Measurements from ENCODE around the gene RFX3. TPM values are rescaled to one million over a fixed set of nuclear protein-coding genes. Genes with fewer than 3 reads are reported as not detected.

The RFX3 gene
- total and polyA plus RNA-seq, 12 donors: 1.4 to 14.2 (median 5.5) TPM

- no peak overlapping the region for H3K27ac ChIP-seq
- TF ChIP-seq POLR2A (IDR thresholded peaks at IDR 0.05): no peak
- TF ChIP-seq, protein P1, sequence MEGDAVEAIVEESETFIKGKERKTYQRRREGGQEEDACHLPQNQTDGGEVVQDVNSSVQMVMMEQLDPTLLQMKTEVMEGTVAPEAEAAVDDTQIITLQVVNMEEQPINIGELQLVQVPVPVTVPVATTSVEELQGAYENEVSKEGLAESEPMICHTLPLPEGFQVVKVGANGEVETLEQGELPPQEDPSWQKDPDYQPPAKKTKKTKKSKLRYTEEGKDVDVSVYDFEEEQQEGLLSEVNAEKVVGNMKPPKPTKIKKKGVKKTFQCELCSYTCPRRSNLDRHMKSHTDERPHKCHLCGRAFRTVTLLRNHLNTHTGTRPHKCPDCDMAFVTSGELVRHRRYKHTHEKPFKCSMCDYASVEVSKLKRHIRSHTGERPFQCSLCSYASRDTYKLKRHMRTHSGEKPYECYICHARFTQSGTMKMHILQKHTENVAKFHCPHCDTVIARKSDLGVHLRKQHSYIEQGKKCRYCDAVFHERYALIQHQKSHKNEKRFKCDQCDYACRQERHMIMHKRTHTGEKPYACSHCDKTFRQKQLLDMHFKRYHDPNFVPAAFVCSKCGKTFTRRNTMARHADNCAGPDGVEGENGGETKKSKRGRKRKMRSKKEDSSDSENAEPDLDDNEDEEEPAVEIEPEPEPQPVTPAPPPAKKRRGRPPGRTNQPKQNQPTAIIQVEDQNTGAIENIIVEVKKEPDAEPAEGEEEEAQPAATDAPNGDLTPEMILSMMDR (IDR thresholded peaks at IDR 0.05): no peak
- no peak overlapping the region for H3K4me3 ChIP-seq
- peaks cover 0 to 7% of the 10 kb centered on the region in 2 donors for H3K36me3 ChIP-seq (replicated peaks in 1 of 2)
- no peak for DNase-seq
- H3K27me3 ChIP-seq: no peaks in the 10 kb centered on the region
- H3K9me3 ChIP-seq (replicated peaks in 1 of 3): no peaks in the 10 kb centered on the region
- H3K4me1 ChIP-seq (replicated peaks in 1 of 2): no peaks in the 10 kb centered on the region
- 89 to 94% (median 91%) methylated on average over 3 of the region's 3 CpGs for WGBS, 4 donors
- intact Hi-C loops (cut with DNase I): no loop called here
These were observed 269.1 kb downstream of the RFX3 start for GRCh38 chr9:3256571-3257330.

DNA sequence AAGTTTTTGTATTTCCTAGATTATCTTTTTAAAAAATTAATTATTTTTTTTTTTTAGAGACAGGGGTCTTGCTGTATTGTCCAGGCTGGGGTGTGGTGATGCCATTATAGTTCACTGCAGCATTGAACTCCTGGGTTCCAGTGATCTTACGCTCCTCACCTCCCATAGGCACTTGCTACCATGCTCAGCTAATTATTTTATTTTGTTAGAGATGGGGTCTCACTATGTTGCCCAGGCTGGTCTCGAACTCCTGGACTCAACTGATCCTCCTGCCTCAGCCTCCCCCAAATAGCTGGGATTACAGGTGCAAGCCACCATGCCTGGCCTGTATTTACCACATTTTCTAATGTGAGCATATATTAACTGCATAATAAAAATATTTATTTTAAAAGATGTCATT, 274.5 kb downstream of the RFX3 start:
- no peaks in the 10 kb centered on the region for H3K27me3 ChIP-seq
- TF ChIP-seq, protein P1 (IDR thresholded peaks at IDR 0.05): no peak
- no peak for TF ChIP-seq POLR2A (IDR thresholded peaks at IDR 0.05)
- no peaks in the 10 kb centered on the region for H3K36me3 ChIP-seq (replicated peaks in 1 of 2)
- peaks cover 0 to 8% (median 0%) of the 10 kb centered on the region in 3 donors for H3K9me3 ChIP-seq (replicated peaks in 1 of 3)
- intact Hi-C loops (cut with DNase I): no loop called here
- H3K4me1 ChIP-seq (replicated peaks in 1 of 2): no peaks in the 10 kb centered on the region
- no peak overlapping the region for H3K27ac ChIP-seq
- WGBS, 4 donors: 74 to 98% (median 96%) methylated on average over 2 of the region's 2 CpGs
- no peak overlapping the region for H3K4me3 ChIP-seq
- DNase-seq: no peak

DNA sequence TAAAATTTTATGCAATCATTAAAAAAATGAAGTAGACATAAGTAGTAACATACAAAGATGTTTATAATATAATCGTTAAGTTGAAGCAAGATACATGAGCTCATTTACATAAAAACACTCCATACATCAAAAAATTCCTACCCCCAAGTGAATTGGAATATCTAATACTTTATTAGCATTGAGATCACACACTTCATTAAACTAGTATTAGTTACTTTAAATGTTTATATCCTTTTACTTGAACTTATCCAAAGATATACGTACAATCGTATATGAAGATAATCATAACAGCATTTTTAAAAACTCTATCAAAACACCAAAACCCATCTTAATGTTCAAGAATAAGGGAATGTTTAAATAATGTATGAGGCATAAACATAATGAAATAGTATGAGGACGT, 275.1 kb downstream of the RFX3 start:
- Histone ChIP-seq H3K36me3 (replicated peaks in 1 of 2) (no peaks in the 10 kb centered on the region), H3K27ac (no peak overlapping the region), H3K27me3 (no peaks in the 10 kb centered on the region), H3K4me1 (replicated peaks in 1 of 2) (no peaks in the 10 kb centered on the region), H3K4me3 (no peak overlapping the region), H3K9me3 (replicated peaks in 1 of 3) (peaks cover 0 to 8% (median 0%) of the 10 kb centered on the region in 3 donors)
- 90 to 94% (median 92%) methylated on average over 4 of the region's 4 CpGs for WGBS, 4 donors
- no peak for DNase-seq
- intact Hi-C loops (cut with DNase I): no loop called here
- TF ChIP-seq, protein P1 (IDR thresholded peaks at IDR 0.05): no peak
- TF ChIP-seq POLR2A (IDR thresholded peaks at IDR 0.05): no peak

- no peak for DNase-seq
- H3K36me3 ChIP-seq (replicated peaks in 1 of 2): no peaks in the 10 kb centered on the region
- WGBS, 4 donors: 87 to 96% (median 95%) methylated on average over 3 of the region's 3 CpGs
- H3K9me3 ChIP-seq (replicated peaks in 1 of 3): peaks cover 0 to 8% (median 0%) of the 10 kb centered on the region in 3 donors
- no peaks in the 10 kb centered on the region for H3K27me3 ChIP-seq
- H3K4me3 ChIP-seq: no peak overlapping the region
- intact Hi-C loops (cut with DNase I): loop anchor here in 1 of 2 donors (5.0 kb wide), 1 partner anchor 195 kb away; no protein-coding TSS in a partner anchor
- H3K4me1 ChIP-seq (replicated peaks in 1 of 2): no peaks in the 10 kb centered on the region
- H3K27ac ChIP-seq: no peak overlapping the region
- TF ChIP-seq POLR2A (IDR thresholded peaks at IDR 0.05): no peak
- TF ChIP-seq, protein P1 (IDR thresholded peaks at IDR 0.05): no peak
These were observed 278.6 kb downstream of the RFX3 start for GRCh38 chr9:3247211-3247610.

Data from adrenal gland (tissue), 12 donors.